Measurements from ENCODE around the gene TXNDC17. TPM values are rescaled to one million over a fixed set of nuclear protein-coding genes. Genes with fewer than 3 reads are reported as not detected.

The TXNDC17 gene
- total RNA-seq, 1 donor from 2014 or later = 193 TPM

GRCh38 chr17:6683081-6683684 lies 42.3 kb downstream of the TXNDC17 start:
- Histone ChIP-seq H3K4me3 (ENCODE audit: low read depth, low read length) (no peak overlapping the region), H3K36me3 (ENCODE audit: control insufficient read depth, insufficient read depth, low read length) (no peaks in the 10 kb centered on the region), H3K27me3 (ENCODE audit: control insufficient read depth, insufficient read depth, low read length) (peaks cover 10% of the 10 kb centered on the region)
- no peak for TF ChIP-seq CTCF (IDR thresholded peaks at IDR 0.05; ENCODE audit: insufficient read depth, low read length, poor library complexity, severe bottlenecking)
- DNase-seq (ENCODE audit: low read depth) = no peak

GRCh38 chr17:6683730-6684459 lies 43.0 kb downstream of the TXNDC17 start:
- Histone ChIP-seq H3K4me3 (ENCODE audit: low read depth, low read length) (no peak overlapping the region), H3K36me3 (ENCODE audit: control insufficient read depth, insufficient read depth, low read length) (no peaks in the 10 kb centered on the region), H3K27me3 (ENCODE audit: control insufficient read depth, insufficient read depth, low read length) (peaks cover 6% of the 10 kb centered on the region)
- DNase-seq (ENCODE audit: low read depth) = no peak
- no peak for TF ChIP-seq CTCF (IDR thresholded peaks at IDR 0.05; ENCODE audit: insufficient read depth, low read length, poor library complexity, severe bottlenecking)

GRCh38 chr17:6684460-6684783 lies 43.6 kb downstream of the TXNDC17 start:
- TF ChIP-seq CTCF (IDR thresholded peaks at IDR 0.05; ENCODE audit: insufficient read depth, low read length, poor library complexity, severe bottlenecking) = no peak
- DNase-seq (ENCODE audit: low read depth) = no peak
- H3K36me3 ChIP-seq (ENCODE audit: control insufficient read depth, insufficient read depth, low read length) = no peaks in the 10 kb centered on the region
- H3K27me3 ChIP-seq (ENCODE audit: control insufficient read depth, insufficient read depth, low read length) = peaks cover 6% of the 10 kb centered on the region
- no peak overlapping the region for H3K4me3 ChIP-seq (ENCODE audit: low read depth, low read length)

- no peak for TF ChIP-seq CTCF (IDR thresholded peaks at IDR 0.05; ENCODE audit: insufficient read depth, low read length, poor library complexity, severe bottlenecking)
- H3K4me3 ChIP-seq (ENCODE audit: low read depth, low read length) = no peak overlapping the region
- DNase-seq (ENCODE audit: low read depth) = no peak
- H3K27me3 ChIP-seq (ENCODE audit: control insufficient read depth, insufficient read depth, low read length) = peaks cover 6% of the 10 kb centered on the region
- no peaks in the 10 kb centered on the region for H3K36me3 ChIP-seq (ENCODE audit: control insufficient read depth, insufficient read depth, low read length)
Observed at GRCh38 chr17:6684881-6685767, 44.3 kb downstream of the TXNDC17 start.

GRCh38 chr17:6686026-6686425 lies 45.2 kb downstream of the TXNDC17 start:
- no peak for DNase-seq (ENCODE audit: low read depth)
- TF ChIP-seq CTCF (IDR thresholded peaks at IDR 0.05; ENCODE audit: insufficient read depth, low read length, poor library complexity, severe bottlenecking) = no peak

More at GRCh38 chr17:6686026-6686425, 45.2 kb downstream of the TXNDC17 start:
- H3K27me3 ChIP-seq (ENCODE audit: control insufficient read depth, insufficient read depth, low read length) = peaks cover 6% of the 10 kb centered on the region
- H3K36me3 ChIP-seq (ENCODE audit: control insufficient read depth, insufficient read depth, low read length) = no peaks in the 10 kb centered on the region
- H3K4me3 ChIP-seq (ENCODE audit: low read depth, low read length) = no peak overlapping the region
